Endothelial cell of umbilical vein (primary cell): ENCODE data around the gene MC3R. TPM values are rescaled to one million over a fixed set of nuclear protein-coding genes. Genes with fewer than 3 reads are reported as not detected.

Experiments used
- BruUV-seq: library from RNA; stranded (reverse); fragments of 400-500 nt; replicated peaks from 2 replicates; lab custom pipeline; 2021; lab: Mats Ljungman, UMichigan
- CTCF ChIA-PET: fragments of 300-600, 350-600 bp; sonication (Branson Sonifier 250); formaldehyde crosslinking; loops from one replicate; lab custom pipeline; 2021; ENCODE audit warnings: antibody characterized with exemption, inconsistent platforms; lab: Charles Lee
- POLR2A ChIA-PET: fragments of 300-600, 350-600 bp; sonication (Branson Sonifier 250); formaldehyde crosslinking; loops from one replicate; lab custom pipeline; 2021; ENCODE audit warnings: antibody characterized with exemption, inconsistent platforms; lab: Charles Lee
- DNase-seq: peaks from one replicate; pipeline ENCODE4 v3.0.0-alpha.2; 2011; ENCODE audit warnings: low read depth, low spot score
- FAIRE-seq: peaks from 2 replicates; lab custom pipeline; 2011; peaks lifted over from hg19 to GRCh38; lab: Jason Lieb, UNC
- H2AFZ ChIP-seq: 2 replicates; pipeline ENCODE4 v1.6.0; 2012; ENCODE audit warnings: low read depth, low read length, control low read depth, inconsistent platforms
- H3K27ac ChIP-seq: 2 replicates; pipeline ENCODE4 v1.5.1; 2011; ENCODE audit warnings: low read depth, mild to moderate bottlenecking, control low read depth, low read length, moderate library complexity; ENCODE audit not compliant: insufficient read depth
- H3K27me3 ChIP-seq, 2 experiments: 2 replicates each; pipeline versions ENCODE4 v1.6.0 to v1.6.1; 2011; ENCODE audit warnings: low read length in 2 of 2, mixed read lengths in 1 of 2; ENCODE audit not compliant: control insufficient read depth in 2 of 2, insufficient read depth in 2 of 2
- H3K36me3 ChIP-seq, 2 experiments: 2 replicates in 1 of 2; 3 replicates in 1 of 2; pipeline ENCODE4 v1.5.1; 2011; ENCODE audit warnings: low read length in 2 of 2, mild to moderate bottlenecking in 1 of 2, moderate library complexity in 1 of 2; ENCODE audit not compliant: control insufficient read depth in 2 of 2, insufficient read depth in 2 of 2; ENCODE audit errors: extremely low read depth in 1 of 2
- H3K4me1 ChIP-seq: 3 replicates; pipeline ENCODE4 v1.5.1; 2011; ENCODE audit warnings: mild to moderate bottlenecking, low read length; ENCODE audit not compliant: control insufficient read depth, insufficient read depth; ENCODE audit errors: extremely low read depth
- H3K4me2 ChIP-seq: 2 replicates; pipeline ENCODE4 v1.6.1; 2011; ENCODE audit warnings: low read length, control low read depth, mixed read lengths; ENCODE audit not compliant: insufficient read depth
- H3K4me3 ChIP-seq, 3 experiments: fragments of 200-600 bp in 1 of 3; sonication (generic), shearing (Covaris generic) in 1 of 3; replicated peaks in 1 of 3; 2 replicates each; pipeline ENCODE4 v1.5.1; 2011 to 2016; ENCODE audit warnings: control low read depth in 3 of 3, low read length in 3 of 3, mild to moderate bottlenecking in 2 of 3, inconsistent platforms in 1 of 3, low read depth in 1 of 3, moderate library complexity in 1 of 3; ENCODE audit not compliant: insufficient read depth in 1 of 3
- H3K79me2 ChIP-seq: 2 replicates; pipeline ENCODE4 v1.6.0; 2012; ENCODE audit warnings: low read length, inconsistent platforms; ENCODE audit not compliant: control insufficient read depth, insufficient read depth
- H3K9ac ChIP-seq: replicated peaks from 2 replicates; pipeline ENCODE3; 2011; ENCODE audit warnings: low read length, control low read depth; ENCODE audit not compliant: insufficient read depth; ENCODE audit errors: extremely low read depth
- H3K9me1 ChIP-seq: replicated peaks from 3 replicates; pipeline ENCODE4 v1.6.0; 2011; ENCODE audit warnings: mild to moderate bottlenecking, low read length; ENCODE audit not compliant: control insufficient read depth, insufficient read depth; ENCODE audit errors: extremely low read depth
- H3K9me3 ChIP-seq: replicated peaks from 2 replicates; pipeline ENCODE4 v1.5.1; 2012; ENCODE audit warnings: low read length, inconsistent platforms; ENCODE audit not compliant: control insufficient read depth, insufficient read depth
- H4K20me1 ChIP-seq: replicated peaks from 2 replicates; pipeline ENCODE3; 2011; ENCODE audit warnings: mild to moderate bottlenecking, low read length; ENCODE audit not compliant: control insufficient read depth, insufficient read depth; ENCODE audit errors: extremely low read depth
- EZH2 ChIP-seq: IDR thresholded peaks from 2 replicates; pipeline ENCODE4 v1.6.1; 2012; ENCODE audit warnings: borderline replicate concordance, low read depth, mild to moderate bottlenecking, moderate library complexity, low read length, inconsistent platforms; ENCODE audit not compliant: severe bottlenecking
- FOS ChIP-seq: IDR thresholded peaks from 2 replicates; pipeline ENCODE4 v1.6.1; 2011; ENCODE audit warnings: mild to moderate bottlenecking, low read length, moderate library complexity, borderline replicate concordance; ENCODE audit not compliant: insufficient read depth
- GATA2 ChIP-seq: IDR thresholded peaks from 2 replicates; pipeline ENCODE4 v1.7.0; 2011; ENCODE audit warnings: low read depth, mild to moderate bottlenecking, moderate library complexity, mixed read lengths, low read length; ENCODE audit not compliant: insufficient read length, insufficient read depth
- JUN ChIP-seq: IDR thresholded peaks from 2 replicates; pipeline ENCODE4 v1.6.1; 2011; ENCODE audit warnings: borderline replicate concordance, low read depth; ENCODE audit not compliant: insufficient read length, insufficient read depth
- MYC ChIP-seq: IDR thresholded peaks from one replicate; pipeline ENCODE4 v1.6.1; 2011; ENCODE audit warnings: mild to moderate bottlenecking, low read depth, low read length
- POLR2A ChIP-seq: IDR thresholded peaks from 2 replicates; pipeline ENCODE4 v1.6.1; 2012; ENCODE audit warnings: low read depth, mild to moderate bottlenecking, control low read depth, low read length
- POLR2AphosphoS5 ChIP-seq: IDR thresholded peaks from 2 replicates; pipeline ENCODE4 v1.6.1; 2012; ENCODE audit warnings: low read depth, mild to moderate bottlenecking, control low read depth, low read length, moderate library complexity; ENCODE audit not compliant: insufficient read depth
- dilution Hi-C: fragments of 300-500 bp; cut with MboI; formaldehyde crosslinking; loops from one replicate; pipeline ENCODE4 v1.15.0; 2019; ENCODE audit warnings: low sequenced_read_pairs; ENCODE audit not compliant: extremely low pct_ligation_motif_present
- intact Hi-C: fragments of 100-400 bp; cut with micrococcal nuclease; formaldehyde crosslinking; loops from one replicate; pipeline ENCODE4 v1.10.0; 2022
- polyA plus RNA-seq, 4 experiments: library from polyadenylated mRNA; depleted of rRNA in 3 of 4; stranded (reverse) in 3 of 4; unstranded in 1 of 4; fragments of >200 nt; gene quantifications; 2 replicates each; pipeline versions ENCODE4 v1.2.1 to v1.2.3, GENCODE V29; 2011 to 2012; ENCODE audit warnings: missing spikeins in 1 of 4
- total RNA-seq: library from RNA; stranded (reverse); gene quantifications from 2 replicates; pipeline ENCODE4 v1.2.3, GENCODE V29; 2021
- TF ChIP-seq, protein P1 (sequence below): IDR thresholded peaks from 2 replicates; pipeline ENCODE4 v1.6.1; 2011; ENCODE audit not compliant: insufficient read depth, insufficient read length
- TF ChIP-seq, protein P2 (sequence below), 2 donors: IDR thresholded peaks; 1 replicate in 1 of 2; 2 replicates in 1 of 2; pipeline ENCODE4 v1.5.1; 2011; ENCODE audit warnings: low read length in 2 of 2, mild to moderate bottlenecking in 2 of 2, moderate library complexity in 2 of 2, control low read depth in 1 of 2, inconsistent platforms in 1 of 2, low read depth in 1 of 2; ENCODE audit not compliant: insufficient read depth in 1 of 2; ENCODE audit errors: extremely low read depth in 1 of 2

The MC3R gene
- total and polyA plus RNA-seq, 2 donors (not counting 3 experiments of a cell fraction or from before 2014, with no cell fraction given) = not detected

DNA sequence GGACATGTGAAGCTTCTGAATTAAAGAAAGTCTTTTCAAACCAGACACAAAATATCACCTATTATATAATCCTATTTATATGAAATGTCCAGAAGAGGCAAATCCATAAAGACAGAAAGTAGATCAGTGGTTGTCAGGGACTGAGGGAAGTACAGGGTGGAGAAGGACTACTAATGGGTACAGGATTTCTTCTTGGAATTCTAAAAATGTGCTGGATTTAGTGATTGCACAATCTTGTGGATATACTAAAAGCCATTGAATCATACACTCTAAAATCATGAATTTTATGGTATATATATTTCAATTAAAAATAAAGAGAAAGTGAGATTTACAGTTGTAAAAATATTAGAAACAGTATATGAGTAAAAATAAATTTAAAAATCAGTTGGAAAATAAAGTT lies 18.7 kb upstream of the MC3R start:
- CTCF ChIA-PET = no interaction called here
- no peak overlapping the region for H3K9ac ChIP-seq
- H3K79me2 ChIP-seq = no peaks in the 10 kb centered on the region
- H3K36me3 ChIP-seq = no peaks in the 10 kb centered on the region
- no peak overlapping the region for H3K27ac ChIP-seq
- no peaks in the 10 kb centered on the region for H3K4me1 ChIP-seq
- FAIRE-seq = no peak
- H3K9me1 ChIP-seq = no peaks in the 10 kb centered on the region
- DNase-seq = no peak
- no peaks in the 10 kb centered on the region for H3K9me3 ChIP-seq
- intact Hi-C loops (no loop called here), dilution Hi-C loops (no loop called here)
- BruUV-seq = no TSS peak
- H4K20me1 ChIP-seq = no peaks in the 10 kb centered on the region
- TF ChIP-seq, protein P1, sequence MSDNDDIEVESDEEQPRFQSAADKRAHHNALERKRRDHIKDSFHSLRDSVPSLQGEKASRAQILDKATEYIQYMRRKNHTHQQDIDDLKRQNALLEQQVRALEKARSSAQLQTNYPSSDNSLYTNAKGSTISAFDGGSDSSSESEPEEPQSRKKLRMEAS = no peak
- TF ChIP-seq FOS (no peak), MYC (no peak), POLR2A (no peak), EZH2 (no peak)
- TF ChIP-seq, protein P2, sequence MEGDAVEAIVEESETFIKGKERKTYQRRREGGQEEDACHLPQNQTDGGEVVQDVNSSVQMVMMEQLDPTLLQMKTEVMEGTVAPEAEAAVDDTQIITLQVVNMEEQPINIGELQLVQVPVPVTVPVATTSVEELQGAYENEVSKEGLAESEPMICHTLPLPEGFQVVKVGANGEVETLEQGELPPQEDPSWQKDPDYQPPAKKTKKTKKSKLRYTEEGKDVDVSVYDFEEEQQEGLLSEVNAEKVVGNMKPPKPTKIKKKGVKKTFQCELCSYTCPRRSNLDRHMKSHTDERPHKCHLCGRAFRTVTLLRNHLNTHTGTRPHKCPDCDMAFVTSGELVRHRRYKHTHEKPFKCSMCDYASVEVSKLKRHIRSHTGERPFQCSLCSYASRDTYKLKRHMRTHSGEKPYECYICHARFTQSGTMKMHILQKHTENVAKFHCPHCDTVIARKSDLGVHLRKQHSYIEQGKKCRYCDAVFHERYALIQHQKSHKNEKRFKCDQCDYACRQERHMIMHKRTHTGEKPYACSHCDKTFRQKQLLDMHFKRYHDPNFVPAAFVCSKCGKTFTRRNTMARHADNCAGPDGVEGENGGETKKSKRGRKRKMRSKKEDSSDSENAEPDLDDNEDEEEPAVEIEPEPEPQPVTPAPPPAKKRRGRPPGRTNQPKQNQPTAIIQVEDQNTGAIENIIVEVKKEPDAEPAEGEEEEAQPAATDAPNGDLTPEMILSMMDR (IDR thresholded peaks at IDR 0.05; ENCODE audit: extremely low read depth in 1 of 2, insufficient read depth in 1 of 2, low read depth in 1 of 2, low read length in 2 of 2) = no peak
- no peak overlapping the region for H3K4me2 ChIP-seq
- no peak overlapping the region for H3K4me3 ChIP-seq
- H3K27me3 ChIP-seq = no peaks in the 10 kb centered on the region
- POLR2A ChIA-PET = no interaction called here
- no peak overlapping the region for H2AFZ ChIP-seq

DNA sequence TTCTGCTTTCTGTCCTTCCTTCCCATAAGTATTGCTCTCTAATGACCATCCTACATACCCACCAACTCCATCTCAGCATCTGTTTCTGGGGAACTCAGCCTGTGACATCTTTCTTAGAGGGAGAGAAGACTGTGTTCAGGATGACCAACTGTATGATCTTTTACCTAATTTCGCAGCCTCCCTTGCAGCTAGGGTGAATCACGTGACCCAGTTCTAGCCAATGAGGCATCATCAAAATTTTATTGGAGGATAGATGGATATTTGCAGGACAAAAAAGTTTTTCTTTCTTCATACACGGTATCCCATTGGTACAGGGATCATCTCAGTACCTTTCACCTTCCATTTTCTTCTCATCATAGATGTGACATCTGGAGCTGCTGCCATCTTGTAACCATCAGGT lies 14.4 kb upstream of the MC3R start:
- H3K27me3 ChIP-seq = no peaks in the 10 kb centered on the region
- no peaks in the 10 kb centered on the region for H3K9me1 ChIP-seq
- intact Hi-C loops = no loop called here
- no peaks in the 10 kb centered on the region for H3K4me1 ChIP-seq
- H3K4me3 ChIP-seq = no peak overlapping the region
- FAIRE-seq (no peak), DNase-seq (no peak)
- no peak overlapping the region for H3K9ac ChIP-seq
- no TSS peak for BruUV-seq
- H3K79me2 ChIP-seq = no peaks in the 10 kb centered on the region
- CTCF ChIA-PET = no interaction called here
- no peaks in the 10 kb centered on the region for H4K20me1 ChIP-seq
- dilution Hi-C loops = no loop called here
- no peak overlapping the region for H2AFZ ChIP-seq
- no peaks in the 10 kb centered on the region for H3K36me3 ChIP-seq
- POLR2A ChIA-PET = no interaction called here
- H3K9me3 ChIP-seq = peaks cover 2% of the 10 kb centered on the region
- no peak overlapping the region for H3K4me2 ChIP-seq
- no peak overlapping the region for H3K27ac ChIP-seq
- TF ChIP-seq EZH2 (no peak), MYC (no peak), GATA2 (no peak), JUN (no peak), POLR2A (no peak), FOS (no peak), POLR2AphosphoS5 (no peak)
- TF ChIP-seq, protein P2 (IDR thresholded peaks at IDR 0.05; ENCODE audit: extremely low read depth in 1 of 2, insufficient read depth in 1 of 2, low read depth in 1 of 2, low read length in 2 of 2) = no peak
- TF ChIP-seq, protein P1 = no peak
